Stomach (tissue), 9 donors: ENCODE measurements around the gene MACROH2A1. TPM values are rescaled to one million over a fixed set of nuclear protein-coding genes. Genes with fewer than 3 reads are reported as not detected.

Experiments
- DNase-seq, 2 donors: peaks; one replicate each; pipeline versions ENCODE4 v3.0.0 to v3.0.0-alpha.2; 2013 to 2019
- H3K27ac ChIP-seq, 5 donors: fragments of 200-600 bp in 4 of 5; sonication (generic) in 4 of 5; one replicate each; pipeline ENCODE4 v1.5.1; 2013 to 2019; ENCODE audit warnings: mild to moderate bottlenecking in 1 of 5, moderate library complexity in 1 of 5
- H3K27me3 ChIP-seq, 3 donors: fragments of 200-600 bp; sonication (generic); one replicate each; pipeline ENCODE4 v1.5.1; 2017 to 2019; ENCODE audit warnings: mixed run types in 1 of 3
- H3K36me3 ChIP-seq, 4 donors: fragments of 200-600 bp; sonication (generic); 1 replicate in 3 of 4; 2 replicates in 1 of 4; pipeline ENCODE4 v1.5.1; 2016 to 2019
- H3K4me1 ChIP-seq, 4 donors: fragments of 200-600 bp; sonication (generic); one replicate each; pipeline ENCODE4 v1.5.1; 2016 to 2019
- H3K4me3 ChIP-seq, 4 donors: fragments of 200-600 bp; sonication (generic) in 3 of 4; one replicate each; pipeline ENCODE4 v1.5.1; 2016 to 2019; ENCODE audit warnings: mild to moderate bottlenecking in 1 of 4
- H3K9me3 ChIP-seq, 4 donors: fragments of 200-600 bp; sonication (generic); one replicate each; pipeline ENCODE4 v1.5.1; 2016 to 2019
- EP300 ChIP-seq: sonication (generic); formaldehyde crosslinking; IDR thresholded peaks from one replicate; pipeline ENCODE4 v1.6.1; 2017; ENCODE audit warnings: antibody characterized with exemption
- POLR2A ChIP-seq, 4 donors: fragments of 450-650 bp; IDR thresholded peaks; one replicate each; pipeline ENCODE4 v1.6.1; 2016; ENCODE audit warnings: antibody characterized with exemption in 4 of 4, control low read depth in 2 of 4, mild to moderate bottlenecking in 1 of 4, moderate library complexity in 1 of 4
- POLR2AphosphoS5 ChIP-seq, 3 donors: sonication (generic); formaldehyde crosslinking; IDR thresholded peaks; one replicate each; pipeline ENCODE4 v1.6.1; 2016; ENCODE audit warnings: antibody characterized with exemption in 3 of 3
- WGBS, 5 donors: extraction: QIAGEN DNeasy Blood & Tissue Kit in 3 of 5; methylation state at CpG; one replicate each; pipeline versions ENCODE4 v1.1.5 to v1.1.7; 2013 to 2018; 5-methylcytosine and 5-hydroxymethylcytosine counted together
- intact Hi-C: fragments of 100-400 bp; cut with DNase I; formaldehyde crosslinking; loops from one replicate; pipeline ENCODE4 v1.15.1; 2023; ENCODE audit warnings: low total_unique reads
- polyA plus RNA-seq, 3 donors: library from polyadenylated mRNA; stranded (reverse); fragments of 200-250 nt; gene quantifications; one replicate each; pipeline ENCODE4 v1.2.3, GENCODE V29; 2013
- total RNA-seq, 5 donors: library from RNA; depleted of rRNA; stranded (reverse); fragments of >200 nt; gene quantifications; one replicate each; pipeline versions ENCODE4 v1.1.0 to v1.2.3, GENCODE V29; 2014 to 2016
- TF ChIP-seq, protein P1 (sequence below), 7 experiments: fragments of 450-650 bp in 4 of 7; fragments of 200-600 bp in 3 of 7; sonication (generic) in 3 of 7; IDR thresholded peaks; one replicate each; pipeline ENCODE4 v1.5.1; 2016 to 2019; ENCODE audit warnings: antibody characterized with exemption in 7 of 7, control low read depth in 2 of 7, mild to moderate bottlenecking in 1 of 7
- donor health status: healthy with polysubstance abuse.
- donor health status: Bipolar disorder and iron deficiency.
- donor health status: healthy.

MACROH2A1 gene
- total and polyA plus RNA-seq, 8 donors: 77.1 to 206 (median 150) TPM

DNA sequence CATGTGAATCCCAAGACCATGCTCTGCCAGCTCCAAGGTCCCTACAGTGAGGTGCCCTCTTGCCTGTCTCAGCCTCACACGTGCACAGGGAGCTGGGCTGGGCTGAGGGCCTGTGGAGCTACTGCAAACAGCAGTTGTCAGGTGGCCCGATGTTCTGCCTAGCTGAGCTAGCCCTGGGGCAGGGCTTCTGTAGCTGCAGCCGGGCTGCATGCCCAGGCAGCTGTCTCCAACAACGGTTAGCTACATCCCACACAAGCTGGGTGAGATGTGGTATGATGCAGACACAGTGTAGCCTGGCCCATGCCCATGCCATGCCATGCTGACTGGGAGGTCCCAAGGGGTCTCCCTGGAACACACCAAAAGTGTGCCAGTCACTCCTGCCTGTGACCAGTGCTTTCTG lies 62.0 kb downstream of the MACROH2A1 start:
- WGBS, 5 donors: 48 to 100% (median 73%) methylated on average over 1 to 4 of the region's 4 CpGs
- TF ChIP-seq POLR2AphosphoS5 (IDR thresholded peaks at IDR 0.05) (no peak), EP300 (no peak), POLR2A (IDR thresholded peaks at IDR 0.05) (no peak)
- TF ChIP-seq, protein P1, sequence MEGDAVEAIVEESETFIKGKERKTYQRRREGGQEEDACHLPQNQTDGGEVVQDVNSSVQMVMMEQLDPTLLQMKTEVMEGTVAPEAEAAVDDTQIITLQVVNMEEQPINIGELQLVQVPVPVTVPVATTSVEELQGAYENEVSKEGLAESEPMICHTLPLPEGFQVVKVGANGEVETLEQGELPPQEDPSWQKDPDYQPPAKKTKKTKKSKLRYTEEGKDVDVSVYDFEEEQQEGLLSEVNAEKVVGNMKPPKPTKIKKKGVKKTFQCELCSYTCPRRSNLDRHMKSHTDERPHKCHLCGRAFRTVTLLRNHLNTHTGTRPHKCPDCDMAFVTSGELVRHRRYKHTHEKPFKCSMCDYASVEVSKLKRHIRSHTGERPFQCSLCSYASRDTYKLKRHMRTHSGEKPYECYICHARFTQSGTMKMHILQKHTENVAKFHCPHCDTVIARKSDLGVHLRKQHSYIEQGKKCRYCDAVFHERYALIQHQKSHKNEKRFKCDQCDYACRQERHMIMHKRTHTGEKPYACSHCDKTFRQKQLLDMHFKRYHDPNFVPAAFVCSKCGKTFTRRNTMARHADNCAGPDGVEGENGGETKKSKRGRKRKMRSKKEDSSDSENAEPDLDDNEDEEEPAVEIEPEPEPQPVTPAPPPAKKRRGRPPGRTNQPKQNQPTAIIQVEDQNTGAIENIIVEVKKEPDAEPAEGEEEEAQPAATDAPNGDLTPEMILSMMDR (IDR thresholded peaks at IDR 0.05): no peak
- peaks cover 53 to 96% (median 89%) of the 10 kb centered on the region in 4 donors for H3K36me3 ChIP-seq

DNA sequence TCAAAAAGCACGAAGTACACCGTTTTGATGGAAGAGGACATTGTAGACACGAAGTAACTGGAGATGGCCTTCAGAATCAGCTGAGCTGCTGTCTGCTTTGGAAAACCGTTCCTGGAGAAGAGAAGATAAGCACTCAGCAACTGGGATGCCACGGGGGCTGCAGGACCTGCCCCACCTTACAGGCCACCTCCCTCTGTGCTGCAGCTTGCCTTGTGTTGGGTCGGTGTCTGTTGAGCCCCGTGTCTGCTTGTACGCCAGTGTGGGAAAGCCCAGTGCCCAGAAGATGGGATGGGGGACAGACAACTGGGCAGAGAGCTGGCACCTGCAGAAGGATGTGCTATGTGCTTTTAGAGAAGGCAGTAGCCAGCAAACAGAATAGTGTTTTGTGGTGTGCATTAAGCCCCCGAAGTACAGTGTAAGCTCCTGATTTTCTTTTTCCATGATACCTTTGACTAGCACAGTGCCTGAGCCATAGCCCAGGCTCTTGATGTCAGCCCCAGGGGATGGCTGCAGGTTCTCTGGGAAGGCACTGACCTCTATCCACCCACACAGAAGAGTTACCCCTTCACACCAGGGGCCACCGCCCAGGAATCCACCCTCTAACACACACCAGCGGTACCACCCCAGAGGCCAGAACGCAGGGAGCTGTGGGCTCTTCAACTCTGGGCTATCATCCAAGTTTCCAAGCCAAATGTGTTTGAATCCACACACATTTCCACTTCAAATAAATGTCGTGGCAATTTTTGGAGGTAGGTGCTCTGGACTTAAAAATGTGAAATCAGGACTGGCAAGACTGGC lies 63.8 kb downstream of the MACROH2A1 start:
- intact Hi-C loops: loop anchor here (10.0 kb wide), 1 partner anchor 140 kb away; no protein-coding TSS in a partner anchor
- Histone ChIP-seq H3K9me3 (no peaks in the 10 kb centered on the region), H3K4me1 (peaks cover 8 to 67% (median 39%) of the 10 kb centered on the region in 4 donors), H3K4me3 (no peak overlapping the region), H3K36me3 (peaks cover 50 to 92% (median 87%) of the 10 kb centered on the region in 4 donors), H3K27me3 (no peaks in the 10 kb centered on the region), H3K27ac (peak overlapping the region in 2 of 5 donors; percentile 20 to 56)
- DNase-seq: no peak
- WGBS, 5 donors: 64 to 69% (median 67%) methylated on average over 13 of the region's 13 CpGs
- TF ChIP-seq POLR2AphosphoS5 (IDR thresholded peaks at IDR 0.05) (no peak), POLR2A (IDR thresholded peaks at IDR 0.05) (no peak), EP300 (no peak)
- TF ChIP-seq, protein P1 (IDR thresholded peaks at IDR 0.05): no peak

More for the DNA sequence above, 62.0 kb downstream of the MACROH2A1 start:
- Histone ChIP-seq H3K27me3 (no peaks in the 10 kb centered on the region), H3K27ac (peak overlapping the region in 1 of 5 donors; percentile 14), H3K4me1 (peaks cover 0 to 49% (median 26%) of the 10 kb centered on the region in 4 donors), H3K9me3 (no peaks in the 10 kb centered on the region), H3K4me3 (no peak overlapping the region)
- intact Hi-C loops: loop anchor here (10.0 kb wide), 1 partner anchor 142 kb away; no protein-coding TSS in a partner anchor
- DNase-seq: no peak

DNA sequence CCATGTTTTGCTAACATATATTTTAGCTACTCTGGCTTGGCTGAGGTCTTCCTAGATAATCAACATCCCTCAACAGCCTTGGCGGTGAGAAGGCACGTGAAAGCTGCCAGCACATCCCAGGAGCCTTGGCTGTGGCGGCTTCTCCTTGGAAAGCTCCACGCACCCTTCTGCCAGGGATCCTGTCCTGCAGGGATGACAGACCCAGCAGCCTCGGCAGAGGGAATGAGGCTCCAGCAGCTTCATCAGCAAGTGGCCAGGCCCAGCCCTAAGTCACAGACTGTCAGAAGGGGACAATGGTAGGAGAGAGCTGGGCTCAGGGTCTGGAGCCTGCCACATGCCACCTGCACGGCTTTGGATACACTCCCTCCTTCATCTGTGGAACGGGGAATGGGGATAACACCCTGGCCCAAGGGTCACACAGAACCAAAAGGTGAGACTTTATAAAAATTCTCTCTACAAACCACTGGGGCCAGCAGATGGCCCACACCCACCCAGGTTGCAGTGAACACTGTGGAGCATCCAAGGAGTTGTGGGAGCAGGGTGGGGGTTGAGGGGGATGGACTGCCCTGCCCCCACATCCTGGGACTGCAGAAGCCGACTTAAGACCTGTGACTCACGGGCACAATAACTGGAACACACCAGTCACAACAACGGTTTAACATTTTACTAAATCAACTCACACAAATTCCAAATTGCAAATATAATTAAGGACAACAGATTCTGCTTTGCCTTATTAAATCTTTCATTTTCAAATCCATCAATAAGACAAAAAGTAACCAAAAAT lies 65.1 kb downstream of the MACROH2A1 start:
- intact Hi-C loops: loop anchor here (10.0 kb wide), 1 partner anchor 139 kb away; no protein-coding TSS in a partner anchor
- Histone ChIP-seq H3K36me3 (peaks cover 41 to 84% (median 74%) of the 10 kb centered on the region in 4 donors), H3K4me3 (no peak overlapping the region), H3K27ac (peak overlapping the region in 2 of 5 donors; percentile 20 to 56), H3K27me3 (no peaks in the 10 kb centered on the region), H3K4me1 (peaks cover 8 to 69% (median 45%) of the 10 kb centered on the region in 4 donors), H3K9me3 (no peaks in the 10 kb centered on the region)
- TF ChIP-seq EP300 (no peak), POLR2A (IDR thresholded peaks at IDR 0.05) (no peak), POLR2AphosphoS5 (IDR thresholded peaks at IDR 0.05) (no peak)
- TF ChIP-seq, protein P1 (IDR thresholded peaks at IDR 0.05): no peak
- DNase-seq: no peak
- WGBS, 5 donors: 43 to 67% (median 64%) methylated on average over 10 of the region's 10 CpGs

DNA sequence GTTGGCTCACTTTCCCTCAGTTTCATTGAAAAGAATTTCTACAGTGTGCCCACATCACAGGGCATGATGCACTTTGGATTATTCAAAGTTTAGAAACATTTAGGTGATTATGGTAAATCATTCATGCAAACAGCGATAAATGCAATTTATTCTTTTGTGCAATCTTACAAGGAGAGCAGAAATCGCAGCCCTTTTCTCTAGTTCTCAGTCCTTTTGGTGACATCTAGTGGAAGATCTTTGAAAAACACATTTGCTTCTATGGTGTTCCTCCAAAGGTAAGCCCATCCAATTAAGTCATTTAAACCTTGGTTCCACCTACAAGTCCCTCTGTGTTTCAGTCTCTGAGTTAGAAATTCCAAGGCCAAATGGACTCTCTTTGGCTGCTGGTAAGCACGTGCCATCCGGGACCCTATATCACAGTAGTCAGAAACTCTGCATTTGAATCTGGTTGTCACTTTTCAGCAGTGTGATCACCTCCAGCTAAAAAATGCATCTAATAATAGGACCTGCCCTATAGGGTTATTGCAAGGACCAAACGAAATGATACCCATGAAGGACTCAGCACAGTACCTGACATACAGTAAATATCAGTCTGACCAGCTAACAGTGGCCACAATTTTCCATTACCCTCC lies 66.4 kb downstream of the MACROH2A1 start:
- DNase-seq: peak in 1 of 2 donors; percentile 81
- no peaks in the 10 kb centered on the region for H3K27me3 ChIP-seq
- 29 to 39% (median 35%) methylated on average over 5 of the region's 5 CpGs for WGBS, 5 donors
- H3K4me3 ChIP-seq: no peak overlapping the region
- intact Hi-C loops: loop anchor here (10.0 kb wide), 1 partner anchor 138 kb away; no protein-coding TSS in a partner anchor
- H3K4me1 ChIP-seq: peaks cover 8 to 69% (median 44%) of the 10 kb centered on the region in 4 donors
- TF ChIP-seq, protein P1 (IDR thresholded peaks at IDR 0.05): peak in 4 of 7 experiments; percentile 20 to 42 (median 30)
- TF ChIP-seq EP300: no peak
- TF ChIP-seq POLR2A (IDR thresholded peaks at IDR 0.05): no peak
- H3K27ac ChIP-seq: no peak overlapping the region
- no peaks in the 10 kb centered on the region for H3K9me3 ChIP-seq
- peaks cover 29 to 72% (median 61%) of the 10 kb centered on the region in 4 donors for H3K36me3 ChIP-seq
